Measurements from ENCODE around the gene RNF13.

The RNF13 gene

GRCh38 chr3:149810846-149811245 is 2.2 kb upstream of the RNF13 start:
- Histone ChIP-seq H3K27ac (ENCODE audit: low read depth, low read length) (no peak overlapping the region), H3K79me2 (ENCODE audit: insufficient read depth, low read length) (peaks cover 27% of the 10 kb centered on the region), H2AFZ (ENCODE audit: low read depth, low read length, severe bottlenecking) (no peak overlapping the region), H3K27me3 (ENCODE audit: low read length) (no peaks in the 10 kb centered on the region), H3K9me2 (replicated peaks; ENCODE audit: insufficient read depth, low read length) (no peaks in the 10 kb centered on the region), H4K20me1 (ENCODE audit: low read depth, low read length) (peaks cover 14% of the 10 kb centered on the region; the same call in 1 of the 2 replicates), H3K36me3 (ENCODE audit: low read length) (no peaks in the 10 kb centered on the region), H3K4me2 (ENCODE audit: low read depth, low read length, poor library complexity, severe bottlenecking) (no peak overlapping the region), H3K9me3 (ENCODE audit: insufficient read depth, low read length) (no peaks in the 10 kb centered on the region), H3K4me3 (ENCODE audit: insufficient read depth, low read length, poor library complexity, severe bottlenecking) (no peak overlapping the region), H3F3A (ENCODE audit: insufficient read depth) (peaks cover 10% of the 10 kb centered on the region; the same call in 1 of the 2 replicates), H3K9ac (ENCODE audit: low read length) (no peak overlapping the region)
- no peak for TF ChIP-seq EZH2phosphoT487 (conservative IDR thresholded peaks at IDR 0.05; ENCODE audit: low read length)
- TF ChIP-seq, protein P1, sequence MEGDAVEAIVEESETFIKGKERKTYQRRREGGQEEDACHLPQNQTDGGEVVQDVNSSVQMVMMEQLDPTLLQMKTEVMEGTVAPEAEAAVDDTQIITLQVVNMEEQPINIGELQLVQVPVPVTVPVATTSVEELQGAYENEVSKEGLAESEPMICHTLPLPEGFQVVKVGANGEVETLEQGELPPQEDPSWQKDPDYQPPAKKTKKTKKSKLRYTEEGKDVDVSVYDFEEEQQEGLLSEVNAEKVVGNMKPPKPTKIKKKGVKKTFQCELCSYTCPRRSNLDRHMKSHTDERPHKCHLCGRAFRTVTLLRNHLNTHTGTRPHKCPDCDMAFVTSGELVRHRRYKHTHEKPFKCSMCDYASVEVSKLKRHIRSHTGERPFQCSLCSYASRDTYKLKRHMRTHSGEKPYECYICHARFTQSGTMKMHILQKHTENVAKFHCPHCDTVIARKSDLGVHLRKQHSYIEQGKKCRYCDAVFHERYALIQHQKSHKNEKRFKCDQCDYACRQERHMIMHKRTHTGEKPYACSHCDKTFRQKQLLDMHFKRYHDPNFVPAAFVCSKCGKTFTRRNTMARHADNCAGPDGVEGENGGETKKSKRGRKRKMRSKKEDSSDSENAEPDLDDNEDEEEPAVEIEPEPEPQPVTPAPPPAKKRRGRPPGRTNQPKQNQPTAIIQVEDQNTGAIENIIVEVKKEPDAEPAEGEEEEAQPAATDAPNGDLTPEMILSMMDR (IDR thresholded peaks at IDR 0.05; ENCODE audit: insufficient read depth, low read length, poor library complexity, severe bottlenecking): no peak

DNA sequence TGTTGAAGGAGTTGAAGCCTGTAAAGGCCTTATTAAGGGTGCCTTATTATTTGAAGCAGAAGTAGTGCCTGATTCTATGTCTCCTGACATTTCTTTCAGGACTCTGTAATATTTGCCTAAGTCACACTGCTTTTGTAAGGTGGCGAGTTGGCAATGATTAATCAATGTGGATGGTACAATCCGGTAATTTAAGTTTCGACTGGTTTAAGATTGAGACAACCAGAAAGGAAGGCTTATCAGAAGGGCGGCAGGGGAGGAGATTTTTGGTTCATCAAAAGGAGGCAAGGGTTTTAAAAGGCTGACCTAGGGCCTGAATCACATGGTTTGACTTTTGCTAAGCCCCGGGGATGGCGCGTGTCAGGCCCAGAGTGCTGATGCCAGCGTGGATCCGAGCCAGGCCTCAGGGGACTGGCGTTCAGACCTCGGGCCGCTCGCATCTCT is 830 bp upstream of the RNF13 start:
- no peaks in the 10 kb centered on the region for H3K9me3 ChIP-seq (ENCODE audit: insufficient read depth, low read length)
- peaks cover 14% of the 10 kb centered on the region; the same call in 1 of the 2 replicates for H4K20me1 ChIP-seq (ENCODE audit: low read depth, low read length)
- H3F3A ChIP-seq (ENCODE audit: insufficient read depth): peaks cover 10% of the 10 kb centered on the region; the same call in 1 of the 2 replicates
- peak overlapping the region; percentile 71 for H3K27ac ChIP-seq (ENCODE audit: low read depth, low read length)
- H3K79me2 ChIP-seq (ENCODE audit: insufficient read depth, low read length): peaks cover 40% of the 10 kb centered on the region
- H3K4me2 ChIP-seq (ENCODE audit: low read depth, low read length, poor library complexity, severe bottlenecking): peak overlapping the region; percentile 98
- peak overlapping the region; percentile 91 for H3K4me3 ChIP-seq (ENCODE audit: insufficient read depth, low read length, poor library complexity, severe bottlenecking)
- H3K36me3 ChIP-seq (ENCODE audit: low read length): no peaks in the 10 kb centered on the region
- H2AFZ ChIP-seq (ENCODE audit: low read depth, low read length, severe bottlenecking): peak overlapping the region; percentile 96
- H3K27me3 ChIP-seq (ENCODE audit: low read length): no peaks in the 10 kb centered on the region
- H3K9me2 ChIP-seq (replicated peaks; ENCODE audit: insufficient read depth, low read length): no peaks in the 10 kb centered on the region
- TF ChIP-seq, protein P1 (IDR thresholded peaks at IDR 0.05; ENCODE audit: insufficient read depth, low read length, poor library complexity, severe bottlenecking): no peak
- TF ChIP-seq EZH2phosphoT487 (conservative IDR thresholded peaks at IDR 0.05; ENCODE audit: low read length): no peak
- peak overlapping the region; percentile 77 for H3K9ac ChIP-seq (ENCODE audit: low read length)

DNA sequence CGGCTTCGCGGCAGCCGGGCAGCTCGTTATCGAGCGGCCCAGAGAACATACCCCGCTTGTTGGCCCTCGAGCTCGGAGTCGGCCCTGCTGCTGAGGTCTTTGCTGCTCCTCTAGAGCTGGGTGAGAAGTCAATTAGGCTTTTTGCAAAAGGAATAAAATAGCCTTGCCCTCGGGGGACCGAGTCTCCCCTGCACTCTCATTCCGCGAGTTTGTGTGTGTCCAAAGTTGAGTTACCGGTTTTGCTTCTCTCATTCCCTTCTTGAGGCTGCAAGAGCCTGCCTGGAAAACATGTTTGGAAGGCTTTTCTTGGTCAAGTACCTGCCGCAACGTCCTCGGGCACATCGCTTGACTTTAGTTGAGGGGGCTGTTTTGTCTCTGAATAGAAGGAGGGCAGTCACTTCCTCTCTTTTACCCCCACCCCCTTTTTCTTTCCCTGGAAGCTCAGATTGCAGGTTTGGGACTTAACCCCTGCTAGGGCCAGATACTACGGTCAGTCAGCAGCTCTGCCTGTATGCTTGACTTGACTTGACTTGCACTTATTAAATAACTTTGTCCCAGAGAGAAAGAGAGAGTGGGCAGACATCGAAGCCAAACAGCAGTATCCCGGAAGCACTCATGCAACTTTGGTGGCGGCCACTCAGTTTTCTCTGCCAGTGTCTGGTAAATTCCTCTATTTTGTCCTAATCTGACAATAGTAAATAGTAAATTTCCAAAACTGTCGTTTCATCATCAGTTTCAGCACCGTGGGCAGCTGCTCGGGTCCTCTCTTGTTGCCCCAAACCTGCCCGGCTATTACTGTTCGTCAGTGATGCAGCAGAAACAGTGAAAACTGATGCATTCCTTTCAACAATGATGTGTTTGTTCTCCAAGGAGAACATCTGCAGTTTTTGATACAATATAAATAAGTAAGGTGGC is 609 bp downstream of the RNF13 start:
- Histone ChIP-seq H3K9me2 (replicated peaks; ENCODE audit: insufficient read depth, low read length) (no peaks in the 10 kb centered on the region), H3K9ac (ENCODE audit: low read length) (peak overlapping the region; percentile 77), H2AFZ (ENCODE audit: low read depth, low read length, severe bottlenecking) (peak overlapping the region; percentile 96), H3F3A (ENCODE audit: insufficient read depth) (peaks cover 10% of the 10 kb centered on the region; the same call in 1 of the 2 replicates), H3K4me3 (ENCODE audit: insufficient read depth, low read length, poor library complexity, severe bottlenecking) (peak overlapping the region; percentile 91), H3K36me3 (ENCODE audit: low read length) (no peaks in the 10 kb centered on the region), H3K27me3 (ENCODE audit: low read length) (no peaks in the 10 kb centered on the region), H3K79me2 (ENCODE audit: insufficient read depth, low read length) (peaks cover 55% of the 10 kb centered on the region), H4K20me1 (ENCODE audit: low read depth, low read length) (peaks cover 18% of the 10 kb centered on the region; the same call in 1 of the 2 replicates), H3K9me3 (ENCODE audit: insufficient read depth, low read length) (no peaks in the 10 kb centered on the region), H3K27ac (ENCODE audit: low read depth, low read length) (peak overlapping the region; percentile 71), H3K4me2 (ENCODE audit: low read depth, low read length, poor library complexity, severe bottlenecking) (peak overlapping the region; percentile 98)
- TF ChIP-seq, protein P1 (IDR thresholded peaks at IDR 0.05; ENCODE audit: insufficient read depth, low read length, poor library complexity, severe bottlenecking): no peak
- TF ChIP-seq EZH2phosphoT487 (conservative IDR thresholded peaks at IDR 0.05; ENCODE audit: low read length): no peak
